Renal cortex interstitium (tissue), 11 donors: ENCODE data around the gene CCDC169. TPM values are rescaled to one million over a fixed set of nuclear protein-coding genes. Genes with fewer than 3 reads are reported as not detected.

Source experiments
- DNase-seq, 11 donors: peaks; one replicate each; pipeline ENCODE4 v3.0.0-alpha.2; 2013; ENCODE audit warnings: low read depth in 9 of 11, low spot score in 4 of 11; ENCODE audit errors: extremely low read depth in 1 of 11
- polyA plus RNA-seq, 3 donors: library from polyadenylated mRNA; unstranded; fragments of 120-200 nt; gene quantifications; one replicate each; pipeline ENCODE4 v1.2.1, GENCODE V29; 2013; ENCODE audit not compliant: insufficient read length in 3 of 3

The CCDC169 gene
- polyA plus RNA-seq, 3 donors: 5.5 to 6.9 (median 5.9) TPM

- DNase-seq: no peak
Measured at GRCh38 chr13:36188441-36188840, 109.2 kb downstream of the CCDC169 start.

GRCh38 chr13:36183901-36184300 lies 113.7 kb downstream of the CCDC169 start:
- no peak for DNase-seq

Other genes with a start within 250 kb of the CCDC169 start
- 1 to 10 TPM; 5.2 to 6.4 (median 5.8) TPM for gene DCLK1, start 166.4 kb downstream of the CCDC169 start, polyA plus RNA-seq
- gene SOHLH2, start 83.3 kb downstream of the CCDC169 start, polyA plus RNA-seq: 1 to 10 TPM; 2.6 to 3.0 (median 2.9) TPM
- 10 to 100 TPM; 83.5 to 95.7 (median 92.8) TPM for gene SPART, start 48.6 kb upstream of the CCDC169 start, polyA plus RNA-seq
- 1 to 10 TPM in 2 of 3 donors, under 1 TPM in 1; 0.88 to 1.2 (median 1.1) TPM for gene CCNA1, start 134.7 kb upstream of the CCDC169 start, polyA plus RNA-seq